H9 (cell line): ENCODE results near the gene TBCC. TPM values are rescaled to one million over a fixed set of nuclear protein-coding genes. Genes with fewer than 3 reads are reported as not detected.

Experiments used
- DNase-seq: peaks from one replicate; pipeline ENCODE4 v3.0.0-alpha.2; 2017
- H2AFZ ChIP-seq: one replicate; pipeline ENCODE4 v1.6.1; 2013; ENCODE audit warnings: mild to moderate bottlenecking, low read length, control low read depth, moderate library complexity
- H2AK5ac ChIP-seq: 2 replicates; pipeline ENCODE4 v1.6.1; 2013; ENCODE audit warnings: low read length, control low read depth, mixed read lengths; ENCODE audit not compliant: insufficient read length
- H2BK120ac ChIP-seq: one replicate; pipeline ENCODE4 v1.6.1; 2013; ENCODE audit warnings: low read depth, mild to moderate bottlenecking, low read length, control low read depth, inconsistent platforms; ENCODE audit not compliant: poor library complexity, severe bottlenecking
- H2BK12ac ChIP-seq: 2 replicates; pipeline ENCODE4 v1.6.1; 2013; ENCODE audit warnings: low read length, control low read depth, mixed read lengths, low read depth; ENCODE audit not compliant: insufficient read length
- H2BK15ac ChIP-seq: 2 replicates; pipeline ENCODE4 v1.6.1; 2013; ENCODE audit warnings: low read depth, low read length, control low read depth
- H2BK20ac ChIP-seq: one replicate; pipeline ENCODE4 v1.6.1; 2013; ENCODE audit warnings: low read depth, mild to moderate bottlenecking, low read length, control low read depth, inconsistent platforms; ENCODE audit not compliant: poor library complexity, severe bottlenecking
- H2BK5ac ChIP-seq: 2 replicates; pipeline ENCODE4 v1.6.1; 2013; ENCODE audit warnings: low read length, control low read depth, mixed read lengths; ENCODE audit not compliant: insufficient read length
- H3K14ac ChIP-seq: 2 replicates; pipeline ENCODE4 v1.6.1; 2013; ENCODE audit warnings: low read length, control low read depth; ENCODE audit not compliant: insufficient read depth
- H3K18ac ChIP-seq: 2 replicates; pipeline ENCODE4 v1.6.1; 2013; ENCODE audit warnings: low read depth, mild to moderate bottlenecking, mixed read lengths, low read length, control low read depth; ENCODE audit not compliant: insufficient read length
- H3K23ac ChIP-seq: 2 replicates; pipeline ENCODE4 v1.6.1; 2013; ENCODE audit warnings: low read length, control low read depth, mixed read lengths, low read depth; ENCODE audit not compliant: insufficient read length
- H3K23me2 ChIP-seq: 2 replicates; pipeline ENCODE4 v1.6.1; 2013; ENCODE audit warnings: low read depth, mild to moderate bottlenecking, mixed read lengths, low read length, control low read depth; ENCODE audit not compliant: insufficient read length, poor library complexity, severe bottlenecking
- H3K27ac ChIP-seq: 2 replicates; pipeline ENCODE4 v1.5.1; 2013; ENCODE audit warnings: low read length, control low read depth, mixed read lengths, low read depth; ENCODE audit not compliant: insufficient read length
- H3K27me3 ChIP-seq: 2 replicates; pipeline ENCODE4 v1.6.1; 2013; ENCODE audit warnings: low read length, control low read depth, inconsistent platforms; ENCODE audit not compliant: insufficient read depth
- H3K4ac ChIP-seq: 2 replicates; pipeline ENCODE4 v1.6.1; 2013; ENCODE audit warnings: low read depth, mild to moderate bottlenecking, control low read depth, inconsistent platforms, low read length, moderate library complexity
- H3K4me1 ChIP-seq: 2 replicates; pipeline ENCODE4 v1.6.1; 2013; ENCODE audit warnings: low read length, control low read depth, inconsistent platforms; ENCODE audit not compliant: insufficient read depth
- H3K4me2 ChIP-seq: 2 replicates; pipeline ENCODE4 v1.6.1; 2013; ENCODE audit warnings: low read length, control low read depth, mixed read lengths; ENCODE audit not compliant: insufficient read length, insufficient read depth
- H3K56ac ChIP-seq: 2 replicates; pipeline ENCODE4 v1.6.1; 2013; ENCODE audit warnings: low read depth, mild to moderate bottlenecking, mixed read lengths, low read length, control low read depth; ENCODE audit not compliant: insufficient read length
- H3K79me1 ChIP-seq: 2 replicates; pipeline ENCODE4 v1.6.1; 2013; ENCODE audit warnings: low read depth, mild to moderate bottlenecking, moderate library complexity, low read length, control low read depth, inconsistent platforms; ENCODE audit not compliant: insufficient read depth, poor library complexity, severe bottlenecking
- H3K79me2 ChIP-seq: 2 replicates; pipeline ENCODE4 v1.6.1; 2013; ENCODE audit warnings: low read length, control low read depth, inconsistent platforms; ENCODE audit not compliant: insufficient read depth
- H3K9ac ChIP-seq: 2 replicates; pipeline ENCODE4 v1.6.1; 2013; ENCODE audit warnings: low read length, control low read depth, mixed read lengths; ENCODE audit not compliant: insufficient read length; ENCODE audit errors: extremely low read depth
- H3K9me3 ChIP-seq: one replicate; pipeline ENCODE4 v1.6.1; 2013; ENCODE audit warnings: low read depth, low read length, inconsistent platforms; ENCODE audit not compliant: control insufficient read depth
- H3T11ph ChIP-seq: one replicate; pipeline ENCODE4 v1.6.1; 2013; ENCODE audit warnings: mild to moderate bottlenecking, low read length, control low read depth, inconsistent platforms
- H4K20me1 ChIP-seq: one replicate; pipeline ENCODE4 v1.6.1; 2013; ENCODE audit not compliant: control insufficient read depth, insufficient read length, insufficient read depth
- H4K5ac ChIP-seq: 2 replicates; pipeline ENCODE4 v1.6.1; 2013; ENCODE audit warnings: low read depth, mild to moderate bottlenecking, mixed read lengths, low read length, control low read depth; ENCODE audit not compliant: insufficient read length
- H4K8ac ChIP-seq: replicated peaks from 2 replicates; pipeline ENCODE4 v1.6.1; 2013; ENCODE audit warnings: low read length, control low read depth, mixed read lengths, low read depth; ENCODE audit not compliant: insufficient read length
- H4K91ac ChIP-seq: 2 replicates; pipeline ENCODE4 v1.6.1; 2013; ENCODE audit warnings: low read depth, mild to moderate bottlenecking, moderate library complexity, mixed read lengths, low read length, control low read depth; ENCODE audit not compliant: insufficient read length
- H3K27ac Mint-ChIP-seq, 3 experiments: 2 replicates in 2 of 3; 3 replicates in 1 of 3; pipeline ENCODE4 v1.8.0; 2020 to 2021; ENCODE audit warnings: mixed read lengths in 3 of 3, mild to moderate bottlenecking in 1 of 3, moderate library complexity in 1 of 3
- H3K27me3 Mint-ChIP-seq: 2 replicates; pipeline ENCODE4 v1.8.0; 2021; ENCODE audit warnings: low read depth, mild to moderate bottlenecking, moderate library complexity, mixed read lengths
- H3K36me3 Mint-ChIP-seq, 3 experiments: 2 replicates in 2 of 3; 3 replicates in 1 of 3; pipeline ENCODE4 v1.8.0; 2020 to 2021; ENCODE audit warnings: low read depth in 3 of 3, mixed read lengths in 3 of 3; ENCODE audit not compliant: insufficient read depth in 1 of 3
- H3K4me1 Mint-ChIP-seq, 2 experiments: 2 replicates each; pipeline ENCODE4 v1.8.0; 2020; ENCODE audit warnings: mixed read lengths in 2 of 2
- H3K4me3 Mint-ChIP-seq, 2 experiments: 2 replicates in 1 of 2; 3 replicates in 1 of 2; pipeline ENCODE4 v1.8.0; 2020 to 2021; ENCODE audit warnings: mild to moderate bottlenecking in 2 of 2, mixed read lengths in 2 of 2, moderate library complexity in 1 of 2
- H3K9me3 Mint-ChIP-seq, 2 experiments: 2 replicates in 1 of 2; 3 replicates in 1 of 2; pipeline ENCODE4 v1.8.0; 2020; ENCODE audit warnings: mild to moderate bottlenecking in 2 of 2, mixed read lengths in 2 of 2, moderate library complexity in 1 of 2
- WGBS: extraction: QIAGEN DNeasy Blood & Tissue Kit; methylation state at CpG from one replicate; pipeline ENCODE4 v1.1.7; 2013; ENCODE audit warnings: missing lambda C conversion rate, low lambda C conversion rate, mixed read lengths; ENCODE audit not compliant: insufficient read length; ENCODE audit errors: extremely low coverage; 5-methylcytosine and 5-hydroxymethylcytosine counted together
- total RNA-seq: library from RNA; stranded (reverse); gene quantifications from 2 replicates; pipeline ENCODE4 v1.2.1, GENCODE V29; 2021
- TF ChIP-seq, protein P1 (sequence below): fragments of 200-600 bp; sonication (generic); conservative IDR thresholded peaks from 3 replicates; pipeline ENCODE4 v1.8.0; 2021; ENCODE audit warnings: antibody characterized with exemption, mild to moderate bottlenecking

The TBCC gene
- total RNA-seq, 1 experiment from 2014 or later = 25.6 TPM

- H3K4me2 ChIP-seq = no peak overlapping the region
- H4K8ac ChIP-seq = no peak overlapping the region
- H2BK12ac ChIP-seq = no peak overlapping the region
- no peaks in the 10 kb centered on the region for H3K27me3 ChIP-seq
- H2BK5ac ChIP-seq = no peak overlapping the region
- no peak overlapping the region for H4K5ac ChIP-seq
- H3K9me3 ChIP-seq = no peaks in the 10 kb centered on the region
- H2AK5ac ChIP-seq = no peak overlapping the region
- Mint-ChIP-seq H3K36me3 (peaks cover 6 to 20% (median 10%) of the 10 kb centered on the region in 3 experiments), H3K4me3 (no peak overlapping the region), H3K27ac (no peak overlapping the region), H3K9me3 (peaks cover 16 to 20% of the 10 kb centered on the region in 2 experiments), H3K27me3 (peaks cover 7% of the 10 kb centered on the region; the same call in 1 of the 2 replicates), H3K4me1 (peaks cover 21 to 29% of the 10 kb centered on the region in 2 experiments)
- no peak overlapping the region for H2BK20ac ChIP-seq
- no CpG with 5 or more reads among the region's 7 CpGs for WGBS
- no peaks in the 10 kb centered on the region; the same call in 1 of the 2 replicates for H3K4me1 ChIP-seq
- H3K79me1 ChIP-seq = no peaks in the 10 kb centered on the region
- TF ChIP-seq, protein P1, sequence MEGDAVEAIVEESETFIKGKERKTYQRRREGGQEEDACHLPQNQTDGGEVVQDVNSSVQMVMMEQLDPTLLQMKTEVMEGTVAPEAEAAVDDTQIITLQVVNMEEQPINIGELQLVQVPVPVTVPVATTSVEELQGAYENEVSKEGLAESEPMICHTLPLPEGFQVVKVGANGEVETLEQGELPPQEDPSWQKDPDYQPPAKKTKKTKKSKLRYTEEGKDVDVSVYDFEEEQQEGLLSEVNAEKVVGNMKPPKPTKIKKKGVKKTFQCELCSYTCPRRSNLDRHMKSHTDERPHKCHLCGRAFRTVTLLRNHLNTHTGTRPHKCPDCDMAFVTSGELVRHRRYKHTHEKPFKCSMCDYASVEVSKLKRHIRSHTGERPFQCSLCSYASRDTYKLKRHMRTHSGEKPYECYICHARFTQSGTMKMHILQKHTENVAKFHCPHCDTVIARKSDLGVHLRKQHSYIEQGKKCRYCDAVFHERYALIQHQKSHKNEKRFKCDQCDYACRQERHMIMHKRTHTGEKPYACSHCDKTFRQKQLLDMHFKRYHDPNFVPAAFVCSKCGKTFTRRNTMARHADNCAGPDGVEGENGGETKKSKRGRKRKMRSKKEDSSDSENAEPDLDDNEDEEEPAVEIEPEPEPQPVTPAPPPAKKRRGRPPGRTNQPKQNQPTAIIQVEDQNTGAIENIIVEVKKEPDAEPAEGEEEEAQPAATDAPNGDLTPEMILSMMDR = no peak
- H3K79me2 ChIP-seq = no peaks in the 10 kb centered on the region
- no peak overlapping the region for H2BK120ac ChIP-seq
- H3K9ac ChIP-seq = no peak overlapping the region
- H3K56ac ChIP-seq = no peak overlapping the region
- no peak overlapping the region for H3T11ph ChIP-seq
- no peak overlapping the region for H3K23ac ChIP-seq
- H3K18ac ChIP-seq = no peak overlapping the region
- H3K4ac ChIP-seq = no peak overlapping the region
- H3K14ac ChIP-seq = no peak overlapping the region
- H4K20me1 ChIP-seq = no peaks in the 10 kb centered on the region
- no peaks in the 10 kb centered on the region for H3K23me2 ChIP-seq
- DNase-seq = no peak
- no peak overlapping the region for H4K91ac ChIP-seq
- H2AFZ ChIP-seq = no peak overlapping the region
- H2BK15ac ChIP-seq = no peak overlapping the region
- no peak overlapping the region for H3K27ac ChIP-seq
Measured at GRCh38 chr6:42707595-42707994, 38.3 kb downstream of the TBCC start.
